Coronary artery (tissue), 2 donors: ENCODE measurements around the gene ALKBH5.

Source experiments
- DNase-seq: peaks from one replicate; pipeline ENCODE4 v3.0.0-alpha.2; 2017; ENCODE audit warnings: low spot score
- H3K27ac ChIP-seq, 2 donors: fragments of 200-600 bp; sonication (generic); one replicate each; pipeline ENCODE4 v1.5.1; 2016 to 2019
- H3K4me3 ChIP-seq: fragments of 200-600 bp; sonication (generic); 2 replicates; pipeline ENCODE4 v1.5.1; 2016; ENCODE audit warnings: mild to moderate bottlenecking, moderate library complexity
- TF ChIP-seq, protein P1 (sequence below): fragments of 200-600 bp; sonication (generic); IDR thresholded peaks from one replicate; pipeline ENCODE4 v1.5.1; 2019; ENCODE audit warnings: antibody characterized with exemption

Gene ALKBH5

DNA sequence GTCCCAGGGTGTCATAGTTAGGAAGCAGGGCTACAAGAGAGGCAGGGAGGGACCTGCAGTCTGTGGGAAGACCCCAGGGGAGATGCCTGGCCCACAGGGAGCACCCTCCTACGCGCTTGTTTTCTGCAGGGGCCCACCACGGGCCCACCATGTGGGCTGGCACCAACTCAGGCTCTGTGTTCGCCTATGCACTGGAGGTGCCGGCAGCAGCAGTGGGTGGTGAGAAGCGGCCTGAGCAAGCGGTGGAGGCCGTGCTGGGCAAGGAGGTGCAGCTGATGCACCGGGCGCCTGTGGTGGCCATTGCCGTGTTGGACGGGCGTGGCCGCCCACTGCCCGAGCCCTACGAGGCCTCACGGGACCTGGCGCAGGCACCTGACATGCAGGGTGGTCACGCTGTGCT is 56.8 kb downstream of the ALKBH5 start:
- no peak overlapping the region for H3K4me3 ChIP-seq
- TF ChIP-seq, protein P1, sequence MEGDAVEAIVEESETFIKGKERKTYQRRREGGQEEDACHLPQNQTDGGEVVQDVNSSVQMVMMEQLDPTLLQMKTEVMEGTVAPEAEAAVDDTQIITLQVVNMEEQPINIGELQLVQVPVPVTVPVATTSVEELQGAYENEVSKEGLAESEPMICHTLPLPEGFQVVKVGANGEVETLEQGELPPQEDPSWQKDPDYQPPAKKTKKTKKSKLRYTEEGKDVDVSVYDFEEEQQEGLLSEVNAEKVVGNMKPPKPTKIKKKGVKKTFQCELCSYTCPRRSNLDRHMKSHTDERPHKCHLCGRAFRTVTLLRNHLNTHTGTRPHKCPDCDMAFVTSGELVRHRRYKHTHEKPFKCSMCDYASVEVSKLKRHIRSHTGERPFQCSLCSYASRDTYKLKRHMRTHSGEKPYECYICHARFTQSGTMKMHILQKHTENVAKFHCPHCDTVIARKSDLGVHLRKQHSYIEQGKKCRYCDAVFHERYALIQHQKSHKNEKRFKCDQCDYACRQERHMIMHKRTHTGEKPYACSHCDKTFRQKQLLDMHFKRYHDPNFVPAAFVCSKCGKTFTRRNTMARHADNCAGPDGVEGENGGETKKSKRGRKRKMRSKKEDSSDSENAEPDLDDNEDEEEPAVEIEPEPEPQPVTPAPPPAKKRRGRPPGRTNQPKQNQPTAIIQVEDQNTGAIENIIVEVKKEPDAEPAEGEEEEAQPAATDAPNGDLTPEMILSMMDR: no peak
- no peak overlapping the region for H3K27ac ChIP-seq
- DNase-seq: no peak

DNA sequence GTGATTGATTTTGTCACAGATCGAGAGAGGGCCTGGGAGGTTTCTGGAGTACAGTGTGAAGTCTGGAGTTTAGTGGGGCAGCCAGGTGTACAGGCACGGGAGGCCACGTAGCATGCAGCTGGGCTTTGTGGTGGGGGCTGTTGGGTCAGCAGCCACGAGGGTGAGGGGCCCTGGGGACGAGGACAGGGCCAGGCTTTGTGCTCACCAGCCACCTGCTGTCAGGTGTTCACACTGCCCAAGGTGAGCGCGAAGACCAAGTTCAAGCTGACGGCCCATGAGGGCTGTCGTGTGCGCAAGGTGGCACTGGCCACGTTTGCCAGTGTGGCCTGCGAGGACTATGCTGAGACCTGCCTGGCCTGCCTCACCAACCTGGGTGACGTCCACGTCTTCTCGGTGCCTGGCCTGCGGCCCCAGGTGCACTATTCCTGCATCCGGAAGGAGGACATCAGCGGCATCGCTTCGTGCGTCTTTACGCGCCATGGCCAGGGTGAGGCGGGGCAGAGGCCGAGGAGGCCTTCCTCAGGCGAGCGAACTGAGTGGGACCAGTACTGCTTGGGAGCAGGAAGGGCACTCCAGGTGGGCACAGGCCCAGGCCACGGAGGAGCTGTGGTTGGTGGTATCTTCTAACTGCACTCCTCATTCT is 57.7 kb downstream of the ALKBH5 start:
- H3K4me3 ChIP-seq: no peak overlapping the region
- no peak overlapping the region for H3K27ac ChIP-seq
- TF ChIP-seq, protein P1: no peak
- no peak for DNase-seq

DNA sequence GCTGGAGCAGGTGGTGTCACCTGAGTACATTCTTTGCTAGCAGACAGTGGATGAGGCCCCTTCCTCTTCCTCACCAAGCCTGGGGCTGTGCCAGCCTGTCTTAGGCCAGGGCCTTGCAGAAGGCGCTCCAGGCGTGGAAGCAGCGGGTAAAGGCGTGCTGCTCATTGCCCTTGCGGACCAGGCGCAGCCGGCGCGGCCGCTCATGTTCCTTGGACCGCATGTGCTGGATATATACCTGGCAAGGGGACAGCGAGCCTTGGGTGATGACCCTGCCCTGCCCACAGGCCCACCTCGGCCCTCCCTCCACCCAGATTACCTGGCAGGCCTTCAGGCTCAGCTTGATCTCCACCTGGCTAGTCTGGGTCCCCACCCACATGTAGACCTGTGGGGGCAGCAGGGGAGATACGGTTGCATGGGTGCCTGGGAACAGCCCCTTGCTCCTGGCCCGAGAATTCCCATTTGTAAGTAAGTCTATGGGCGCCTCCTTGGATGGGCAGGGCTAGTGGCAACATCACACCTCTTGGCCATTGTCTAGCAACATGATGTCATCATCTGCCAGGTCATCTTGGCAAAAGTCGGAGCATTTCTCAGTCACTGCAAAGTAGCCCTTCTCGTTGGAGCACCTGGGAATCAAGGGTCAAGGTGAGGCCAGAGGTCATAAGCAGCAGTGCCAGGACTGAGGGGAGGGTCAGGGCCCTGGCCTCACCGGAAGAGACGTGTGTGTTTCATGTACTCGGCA is 61.6 kb downstream of the ALKBH5 start:
- TF ChIP-seq, protein P1: no peak
- Histone ChIP-seq H3K4me3 (no peak overlapping the region), H3K27ac (no peak overlapping the region)
- DNase-seq: no peak

DNA sequence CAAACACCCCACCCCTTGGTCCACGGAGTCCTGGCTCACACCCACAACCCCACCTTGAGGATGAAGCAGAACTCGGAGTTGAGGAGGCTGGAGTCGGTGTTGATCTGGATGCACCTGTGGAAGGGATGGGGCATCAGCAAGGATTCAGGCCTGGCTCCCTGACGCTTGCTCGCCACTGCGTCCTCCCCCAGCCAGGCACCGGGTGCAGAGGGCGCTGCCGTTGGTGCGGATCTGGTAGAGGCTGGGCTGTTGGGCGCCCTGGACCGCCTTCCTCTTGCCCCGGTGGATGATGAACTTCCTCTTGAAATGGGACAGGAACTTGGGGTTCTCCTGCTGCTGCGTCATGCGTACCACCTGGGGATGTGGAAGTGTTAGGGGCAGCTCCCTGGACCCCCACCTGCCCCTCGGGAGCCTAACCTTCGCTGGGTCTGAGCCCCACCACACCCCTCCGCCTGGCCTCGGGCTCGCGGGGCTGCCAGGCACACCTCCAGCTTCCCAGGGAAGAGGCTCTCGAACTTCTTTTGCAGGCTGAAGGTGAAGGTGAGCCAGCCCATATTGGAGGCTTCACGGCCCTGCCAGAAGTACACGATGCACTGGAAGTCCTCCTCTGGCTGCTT is 62.6 kb downstream of the ALKBH5 start:
- H3K4me3 ChIP-seq: no peak overlapping the region
- TF ChIP-seq, protein P1: no peak
- H3K27ac ChIP-seq: no peak overlapping the region
- no peak for DNase-seq

DNA sequence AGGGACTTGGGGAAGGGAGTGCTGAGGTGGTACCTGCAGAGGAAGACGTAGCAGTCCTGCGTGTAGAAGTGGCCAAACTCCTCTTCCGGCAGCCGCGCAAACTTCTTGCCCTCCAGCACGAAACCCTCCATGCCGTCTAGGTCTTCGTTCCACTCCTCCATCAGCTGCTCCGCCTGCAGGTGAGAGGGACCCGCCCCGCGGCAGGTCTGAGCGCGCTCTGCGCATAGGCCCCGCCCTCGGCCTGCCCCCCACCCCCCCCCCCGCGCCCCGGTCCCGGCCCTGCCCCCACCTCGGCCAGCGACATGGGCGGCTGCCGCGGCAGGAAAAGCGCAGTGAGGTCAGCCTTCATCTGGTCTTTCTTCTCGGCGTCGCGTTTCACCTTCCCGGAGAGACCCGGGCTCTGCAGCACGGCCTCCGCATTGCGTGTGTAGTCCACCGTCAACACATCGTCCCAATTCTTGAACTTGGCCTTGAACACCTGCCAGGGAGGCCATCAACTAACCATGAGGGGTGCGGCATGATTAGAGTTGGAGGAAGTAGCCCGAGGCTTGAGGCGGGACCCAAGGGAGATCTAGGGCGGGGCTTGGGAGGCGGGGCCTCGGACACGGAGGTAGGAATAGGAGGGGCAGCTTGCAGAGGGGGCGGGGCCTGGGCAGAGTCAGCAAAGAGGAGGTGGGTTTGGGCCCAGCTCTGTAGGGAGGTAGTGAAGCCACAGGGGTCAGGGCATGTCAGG is 63.4 kb downstream of the ALKBH5 start:
- no peak overlapping the region for H3K4me3 ChIP-seq

DNA sequence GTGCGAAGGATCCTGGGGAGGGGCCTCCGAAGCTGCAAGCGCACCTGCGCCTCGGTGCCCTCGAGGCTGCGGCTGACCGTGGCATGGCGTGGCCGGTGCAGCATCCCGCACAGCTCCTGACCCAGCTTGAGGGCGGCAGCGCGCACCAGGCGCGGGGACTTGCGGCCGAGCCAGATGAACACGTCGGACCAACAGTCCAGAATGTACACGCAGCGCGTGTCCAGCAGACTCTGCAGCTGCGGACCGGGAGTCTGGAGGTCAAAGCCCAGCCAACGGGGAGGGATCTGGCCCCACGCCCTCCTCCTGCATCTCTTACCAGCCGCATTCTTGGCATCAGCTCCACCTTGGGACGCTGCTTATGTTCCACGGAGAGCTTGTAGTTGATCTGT is 64.0 kb downstream of the ALKBH5 start:
- TF ChIP-seq, protein P1: no peak
- Histone ChIP-seq H3K27ac (peak overlapping the region in 1 of 2 donors; percentile 21), H3K4me3 (no peak overlapping the region)
- no peak for DNase-seq

More for the DNA sequence above, 63.4 kb downstream of the ALKBH5 start:
- DNase-seq: no peak
- H3K27ac ChIP-seq: peak overlapping the region in 1 of 2 donors; percentile 21
- TF ChIP-seq, protein P1: no peak
